Muscle of leg (tissue), 11 donors: ENCODE data around the gene KIRREL3. TPM values are rescaled to one million over a fixed set of nuclear protein-coding genes. Genes with fewer than 3 reads are reported as not detected.
A peak's percentile ranks its signal among the peaks of the same experiment; 100 is the strongest.

ENCODE experiments used
- DNase-seq: peaks from one replicate; pipeline ENCODE4 v3.0.0; 2013
- H3K27ac ChIP-seq: one replicate; pipeline ENCODE4 v1.5.1; 2013; ENCODE audit warnings: mild to moderate bottlenecking, low read length, control low read depth
- H3K27me3 ChIP-seq: one replicate; pipeline ENCODE4 v1.6.1; 2013; ENCODE audit warnings: low read length; ENCODE audit not compliant: control insufficient read depth, insufficient read depth
- H3K36me3 ChIP-seq: one replicate; pipeline ENCODE4 v1.6.1; 2013; ENCODE audit warnings: low read length; ENCODE audit not compliant: control insufficient read depth, insufficient read depth
- H3K4me1 ChIP-seq: one replicate; pipeline ENCODE4 v1.6.1; 2013; ENCODE audit warnings: low read length; ENCODE audit not compliant: control insufficient read depth, insufficient read depth
- H3K4me3 ChIP-seq: one replicate; pipeline ENCODE4 v1.5.1; 2013; ENCODE audit warnings: low read length, control low read depth
- H3K9me3 ChIP-seq: replicated peaks from 2 replicates; pipeline ENCODE4 v1.6.1; 2013; ENCODE audit warnings: low read depth, low read length; ENCODE audit not compliant: control insufficient read depth
- WGBS: methylation state at CpG from one replicate; pipeline ENCODE4 v1.1.5; 2013; ENCODE audit warnings: missing lambda C conversion rate; ENCODE audit not compliant: insufficient coverage; 5-methylcytosine and 5-hydroxymethylcytosine counted together
- polyA plus RNA-seq, 8 donors: library from polyadenylated mRNA; unstranded; fragments of 120-200 nt; gene quantifications; one replicate each; pipeline versions ENCODE4 v1.2.1 to v1.2.3, GENCODE V29; 2013; ENCODE audit warnings: inconsistent platforms in 1 of 8, low replicate concordance in 1 of 8; ENCODE audit not compliant: insufficient read length in 8 of 8, insufficient read depth in 1 of 8
- total RNA-seq: library from RNA; stranded (reverse); fragments of 120-200 nt; gene quantifications from one replicate; pipeline ENCODE4 v1.2.4, GENCODE V29; 2013

KIRREL3 gene
- total and polyA plus RNA-seq, 9 donors = 0.27 to 1.8 (median 0.93) TPM

DNA sequence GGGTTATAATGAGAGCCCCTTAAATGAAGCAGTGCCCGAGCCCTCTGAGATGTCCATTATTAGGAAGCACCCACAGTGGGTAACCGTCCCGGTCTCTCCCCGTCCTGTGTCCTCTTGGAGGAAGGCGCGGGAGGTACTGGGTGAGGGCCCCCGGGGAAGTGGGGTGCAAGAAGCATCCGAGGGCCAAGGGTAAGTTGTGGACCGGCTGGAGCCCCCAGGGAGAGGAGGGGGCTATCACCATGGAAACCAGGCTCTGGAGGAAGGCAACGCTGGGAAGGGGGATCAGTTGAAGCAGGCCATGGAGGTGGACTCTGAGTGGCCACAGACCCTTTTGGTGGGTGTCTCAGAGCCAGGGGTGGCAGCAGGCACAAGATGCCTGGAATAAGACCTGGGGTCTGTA is 471.5 kb downstream of the KIRREL3 start:
- Histone ChIP-seq H3K4me1 (peaks cover 14% of the 10 kb centered on the region), H3K36me3 (no peaks in the 10 kb centered on the region), H3K4me3 (no peak overlapping the region), H3K27ac (no peak overlapping the region), H3K9me3 (no peaks in the 10 kb centered on the region), H3K27me3 (peaks cover 17% of the 10 kb centered on the region)
- WGBS = 68% methylated on average over 9 of the region's 10 CpGs
- DNase-seq = no peak

DNA sequence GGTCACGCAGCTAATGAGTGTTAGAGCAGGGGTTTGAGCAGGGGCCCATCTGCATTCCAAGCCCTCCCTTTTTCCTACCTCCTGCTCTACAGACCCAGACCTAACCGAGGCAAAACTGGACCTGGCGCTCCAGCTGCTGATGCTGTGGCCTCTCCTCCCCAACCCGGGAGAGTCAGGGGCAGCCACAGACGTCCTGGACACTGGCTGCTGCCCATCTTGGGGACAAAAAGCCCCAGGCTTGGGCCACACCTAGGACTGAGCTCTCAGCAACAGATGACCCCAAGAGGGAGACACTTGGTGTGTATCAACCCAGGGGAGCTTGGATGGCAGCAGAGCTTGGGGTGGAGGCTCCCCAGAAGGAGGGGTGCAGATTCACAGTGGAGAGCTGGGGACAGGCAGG is 472.5 kb downstream of the KIRREL3 start:
- H3K4me1 ChIP-seq = peaks cover 14% of the 10 kb centered on the region
- no peak overlapping the region for H3K4me3 ChIP-seq
- H3K27ac ChIP-seq = no peak overlapping the region
- no peak for DNase-seq
- no peaks in the 10 kb centered on the region for H3K36me3 ChIP-seq
- peaks cover 15% of the 10 kb centered on the region for H3K27me3 ChIP-seq
- 48% methylated on average over 4 of the region's 5 CpGs for WGBS
- no peaks in the 10 kb centered on the region for H3K9me3 ChIP-seq

DNA sequence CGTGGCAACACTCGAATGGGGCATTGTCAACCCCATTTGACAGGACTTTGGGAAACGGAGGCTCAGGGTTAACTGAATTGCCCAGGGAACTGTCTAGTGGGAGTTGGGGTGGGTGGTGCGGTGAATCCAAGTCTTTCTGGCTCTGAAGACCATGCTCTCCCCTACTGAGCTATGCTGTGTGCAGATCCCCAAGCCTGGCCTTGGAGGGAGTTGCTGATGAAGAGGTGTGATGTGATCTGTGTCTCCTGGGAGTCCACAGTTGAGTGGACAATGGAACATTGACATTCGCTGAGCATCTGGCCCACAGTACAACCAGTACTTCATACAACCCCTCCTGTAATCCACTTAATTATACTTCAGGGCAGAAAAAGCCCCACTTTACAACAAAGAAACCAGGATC is 472.9 kb downstream of the KIRREL3 start:
- H3K36me3 ChIP-seq = no peaks in the 10 kb centered on the region
- WGBS = 75% methylated on average over 3 of the region's 5 CpGs
- H3K9me3 ChIP-seq = no peaks in the 10 kb centered on the region

DNA sequence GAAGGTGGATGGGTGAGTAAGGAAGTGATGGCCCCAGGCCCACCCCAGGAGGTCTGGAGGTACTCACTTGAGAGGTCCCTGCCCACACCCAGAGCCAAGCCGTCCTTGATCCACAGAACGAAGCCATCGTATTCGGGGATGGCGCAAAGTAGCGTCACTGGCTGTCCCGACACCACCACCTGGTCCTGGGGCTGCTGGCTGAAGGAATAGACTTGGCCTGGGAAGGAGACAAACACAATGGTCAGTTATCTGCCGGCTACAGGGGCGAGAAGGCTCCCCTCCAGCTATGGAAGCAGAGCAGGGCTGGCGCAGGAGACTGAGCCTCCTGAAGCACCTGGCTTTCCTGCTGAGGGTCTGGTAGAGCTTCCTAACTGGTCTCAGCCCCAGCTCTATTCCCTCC is 474.1 kb downstream of the KIRREL3 start:
- Histone ChIP-seq H3K27ac (no peak overlapping the region), H3K4me1 (peaks cover 14% of the 10 kb centered on the region), H3K9me3 (no peaks in the 10 kb centered on the region), H3K4me3 (no peak overlapping the region), H3K36me3 (no peaks in the 10 kb centered on the region), H3K27me3 (peaks cover 15% of the 10 kb centered on the region)
- WGBS = 78% methylated on average over 10 of the region's 10 CpGs
- no peak for DNase-seq

More for the DNA sequence above, 472.9 kb downstream of the KIRREL3 start:
- no peak overlapping the region for H3K4me3 ChIP-seq
- no peak for DNase-seq
- no peak overlapping the region for H3K27ac ChIP-seq
- peaks cover 14% of the 10 kb centered on the region for H3K4me1 ChIP-seq
- H3K27me3 ChIP-seq = peaks cover 15% of the 10 kb centered on the region

DNA sequence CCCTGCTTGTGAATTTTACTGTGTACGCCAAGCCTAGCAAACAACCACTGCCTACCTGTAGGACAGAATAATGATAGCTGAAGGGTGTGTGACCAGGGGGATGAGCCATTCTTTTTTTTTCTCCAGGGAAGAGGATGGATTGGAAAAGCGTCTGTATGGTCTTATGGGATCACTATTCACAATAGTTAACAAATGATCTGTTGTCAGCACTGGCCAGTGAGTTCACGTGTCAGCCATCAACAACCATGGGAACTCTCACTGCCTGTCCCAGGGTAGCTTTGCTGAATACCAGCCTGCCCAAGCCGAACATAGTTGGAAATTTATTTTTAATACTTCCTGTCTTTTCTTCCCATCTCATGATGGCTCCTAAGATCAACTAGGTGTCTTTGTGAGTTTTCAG is 474.9 kb downstream of the KIRREL3 start:
- Histone ChIP-seq H3K27me3 (peaks cover 17% of the 10 kb centered on the region), H3K27ac (no peak overlapping the region), H3K36me3 (no peaks in the 10 kb centered on the region), H3K4me3 (no peak overlapping the region), H3K9me3 (no peaks in the 10 kb centered on the region), H3K4me1 (peaks cover 22% of the 10 kb centered on the region)
- WGBS = 17% methylated on average over 1 of the region's 4 CpGs
- DNase-seq = no peak

DNA sequence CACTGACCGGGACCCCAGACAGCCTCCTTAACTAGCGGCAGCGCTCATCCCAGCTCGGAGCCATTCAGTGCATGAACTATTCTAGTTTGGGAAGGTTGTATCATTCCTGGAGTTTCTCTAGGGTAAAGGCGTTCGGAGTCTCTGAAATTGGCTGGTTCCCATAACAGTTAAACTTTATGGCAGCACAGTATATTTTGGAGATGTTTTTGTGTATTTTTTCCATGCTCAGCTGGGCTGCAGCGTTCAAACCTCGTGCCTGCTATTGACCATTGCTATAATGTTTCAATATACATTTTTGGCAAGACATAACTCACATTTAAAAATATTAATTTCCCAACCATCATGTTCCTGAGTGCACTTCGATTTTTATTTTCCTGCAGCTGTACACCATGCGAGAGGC is 475.4 kb downstream of the KIRREL3 start:
- DNase-seq = peak; percentile 90
- H3K9me3 ChIP-seq = no peaks in the 10 kb centered on the region
- 19% methylated on average over 3 of the region's 10 CpGs for WGBS
- H3K4me3 ChIP-seq = no peak overlapping the region
- peaks cover 27% of the 10 kb centered on the region for H3K4me1 ChIP-seq
- no peak overlapping the region for H3K27ac ChIP-seq
- H3K36me3 ChIP-seq = no peaks in the 10 kb centered on the region
- peaks cover 17% of the 10 kb centered on the region for H3K27me3 ChIP-seq

DNA sequence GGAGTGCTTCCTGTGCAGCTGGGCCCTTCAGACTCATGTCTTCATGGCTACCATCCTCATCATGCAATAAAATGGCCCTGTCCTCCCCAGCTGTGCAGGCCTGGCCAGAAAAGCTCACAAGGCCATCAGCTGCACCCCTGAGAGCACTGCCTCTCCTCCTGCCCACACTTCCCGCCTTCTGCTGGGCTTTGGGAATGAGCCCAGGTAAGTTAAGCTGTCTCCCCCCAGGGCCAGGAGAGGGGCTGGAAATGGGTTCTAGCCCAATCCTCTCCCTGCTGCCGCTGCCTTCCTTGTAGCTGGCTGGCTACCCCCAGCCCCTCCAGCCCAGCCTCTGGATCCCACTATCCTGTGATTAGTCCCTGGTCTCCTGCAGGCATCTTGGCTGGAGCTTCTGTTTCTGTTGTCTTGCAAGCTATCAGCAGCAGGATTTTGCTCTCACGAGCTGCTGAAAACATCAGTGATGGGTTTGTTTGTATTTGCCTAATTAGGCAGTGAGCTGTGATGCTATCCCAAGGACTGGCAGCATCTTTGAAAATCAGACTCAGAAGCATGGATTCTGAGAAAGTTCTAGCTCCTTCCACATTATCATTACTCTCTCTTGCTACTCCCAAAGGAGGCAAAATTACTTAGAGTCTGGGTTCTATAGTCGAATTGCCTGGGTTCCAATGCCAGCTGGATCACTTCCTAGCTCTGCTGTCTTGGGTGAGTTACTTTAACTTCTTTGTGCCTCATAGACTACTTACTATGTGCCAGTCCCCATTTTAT is 476.9 kb downstream of the KIRREL3 start:
- Histone ChIP-seq H3K36me3 (no peaks in the 10 kb centered on the region), H3K4me1 (peaks cover 43% of the 10 kb centered on the region), H3K4me3 (no peak overlapping the region), H3K9me3 (no peaks in the 10 kb centered on the region), H3K27me3 (peaks cover 20% of the 10 kb centered on the region), H3K27ac (no peak overlapping the region)
- DNase-seq = no peak
- 23% methylated on average over 2 of the region's 4 CpGs for WGBS

DNA sequence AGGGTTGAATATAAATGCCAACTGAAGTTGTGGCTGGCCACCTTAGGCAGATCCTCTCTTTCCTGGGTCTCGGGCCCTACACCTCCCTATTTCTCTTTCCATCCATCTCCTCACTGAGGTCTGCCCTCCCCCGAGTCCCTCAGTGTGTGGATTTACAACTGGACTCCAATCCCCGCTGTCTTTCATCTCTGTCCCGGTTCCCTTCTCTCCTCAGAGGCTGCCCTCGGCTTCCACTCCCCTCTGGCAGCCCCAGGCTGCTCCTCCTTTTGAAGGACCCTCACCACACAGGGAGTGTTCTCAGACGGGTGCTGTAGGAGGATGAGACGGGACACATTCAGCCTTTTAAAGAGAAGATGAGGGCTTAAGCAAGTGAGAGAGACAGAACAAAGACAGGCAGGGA is 478.0 kb downstream of the KIRREL3 start:
- no peak for DNase-seq

DNA sequence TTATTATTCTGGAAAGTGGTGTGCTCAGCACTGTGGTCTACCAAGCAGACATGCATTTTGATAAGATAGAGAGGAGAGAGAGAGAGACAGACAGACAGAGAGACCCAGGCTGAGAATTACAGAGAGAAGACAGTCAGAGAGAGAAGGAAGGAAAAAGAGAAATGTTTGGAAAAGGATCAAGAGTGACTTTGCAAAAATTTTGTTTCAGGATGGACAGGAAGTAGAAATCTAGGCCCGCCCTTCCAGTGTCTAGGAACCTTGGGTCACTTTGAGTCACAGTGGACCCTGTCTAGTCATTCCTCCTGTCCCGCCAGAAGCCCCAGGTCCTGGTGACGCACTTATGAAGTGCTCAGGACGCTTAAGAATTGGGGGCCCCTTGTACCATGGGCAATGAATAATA is 478.4 kb downstream of the KIRREL3 start:
- Histone ChIP-seq H3K27ac (no peak overlapping the region), H3K4me1 (peaks cover 57% of the 10 kb centered on the region), H3K9me3 (no peaks in the 10 kb centered on the region), H3K36me3 (no peaks in the 10 kb centered on the region), H3K27me3 (peaks cover 18% of the 10 kb centered on the region), H3K4me3 (no peak overlapping the region)
- DNase-seq = peak; percentile 39
- WGBS = 92% methylated on average over 3 of the region's 4 CpGs

More for the DNA sequence above, 478.0 kb downstream of the KIRREL3 start:
- Histone ChIP-seq H3K4me1 (peaks cover 53% of the 10 kb centered on the region), H3K27me3 (peaks cover 18% of the 10 kb centered on the region), H3K9me3 (no peaks in the 10 kb centered on the region), H3K4me3 (no peak overlapping the region), H3K27ac (no peak overlapping the region), H3K36me3 (no peaks in the 10 kb centered on the region)
- 84% methylated on average over 4 of the region's 7 CpGs for whole genome bisulfite sequencing

DNA sequence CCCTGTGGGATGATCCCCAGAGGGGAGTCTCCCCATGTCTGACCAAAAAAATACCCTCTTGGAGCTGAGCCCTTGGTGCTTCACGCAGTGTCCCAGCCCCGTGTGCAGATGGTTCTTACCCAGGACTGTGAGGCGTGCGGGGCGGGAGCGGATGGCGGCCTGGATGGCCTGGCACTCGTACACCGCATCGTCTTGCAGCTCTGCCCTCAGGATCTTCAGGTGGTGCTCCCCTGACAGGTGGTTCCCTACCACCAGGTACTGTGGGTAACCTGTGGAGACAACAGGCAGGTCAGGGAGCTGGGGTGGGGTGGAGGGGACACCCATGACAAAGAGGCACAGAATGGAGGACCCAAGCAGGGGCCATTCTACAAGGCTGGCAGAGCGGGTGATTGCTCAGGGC is 479.4 kb downstream of the KIRREL3 start:
- Histone ChIP-seq H3K27me3 (peaks cover 11% of the 10 kb centered on the region), H3K4me3 (no peak overlapping the region), H3K27ac (no peak overlapping the region), H3K9me3 (no peaks in the 10 kb centered on the region), H3K36me3 (no peaks in the 10 kb centered on the region), H3K4me1 (peaks cover 54% of the 10 kb centered on the region)
- WGBS = 95% methylated on average over 11 of the region's 11 CpGs
- no peak for DNase-seq
